ENCODE results near the gene AGR2.
"Not testable (repeated sequence)": the region's sequence is repeated elsewhere in the genome, so short reads cannot be mapped to it uniquely, and the experiment has no call there.

AGR2 gene

DNA sequence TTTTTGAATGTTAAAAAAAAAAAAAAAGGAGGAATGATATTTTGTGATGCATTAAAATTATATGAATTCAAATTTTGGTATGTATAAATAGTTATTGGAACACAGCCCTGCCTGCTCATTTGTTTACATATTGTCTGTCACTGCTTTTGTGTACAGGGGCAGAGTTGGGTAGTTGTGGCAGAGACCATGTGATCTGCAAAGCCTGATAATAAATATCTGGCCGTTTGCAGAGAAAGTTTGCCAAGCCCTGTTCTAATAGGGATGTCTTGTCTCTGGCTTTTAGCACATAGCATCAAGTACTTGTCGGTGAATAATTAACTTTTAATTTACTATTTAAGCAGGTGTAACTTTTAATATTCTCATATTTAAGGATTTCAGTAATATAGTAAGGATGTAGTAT is 31.5 kb downstream of the AGR2 start:
- no peak for DNase-seq

DNA sequence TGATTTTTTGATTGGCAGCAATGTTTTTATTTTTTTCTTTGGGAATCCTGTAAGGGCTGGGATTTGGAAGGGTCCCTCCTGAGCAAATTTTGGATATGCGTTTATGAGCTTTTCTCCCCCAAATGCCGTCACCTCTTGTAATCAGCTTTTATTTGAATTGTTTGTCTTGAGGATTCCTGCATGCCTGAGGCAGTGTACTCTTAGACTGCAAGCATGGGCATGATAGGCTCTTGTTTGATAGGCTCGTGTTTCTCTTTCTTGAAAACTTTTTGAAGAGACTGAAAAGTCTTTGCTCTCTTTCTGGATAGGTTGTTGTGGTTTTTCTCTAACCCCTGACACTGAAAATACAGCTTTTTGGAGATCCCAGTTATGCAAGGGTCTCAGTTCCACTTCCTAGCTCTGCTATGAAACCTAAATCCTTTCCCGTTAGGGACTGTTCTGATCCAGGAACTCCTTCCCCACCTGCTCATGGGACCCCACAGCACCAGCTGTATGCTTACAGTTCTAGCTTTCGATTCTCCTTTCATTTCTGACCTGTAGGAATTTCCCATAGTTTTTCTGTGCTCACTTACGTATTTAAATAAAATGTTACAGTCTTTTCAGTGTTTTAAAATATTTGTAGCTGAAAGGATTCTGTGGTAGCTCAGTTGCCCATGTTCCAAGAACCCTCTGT is 34.0 kb downstream of the AGR2 start:
- no peak for DNase-seq

DNA sequence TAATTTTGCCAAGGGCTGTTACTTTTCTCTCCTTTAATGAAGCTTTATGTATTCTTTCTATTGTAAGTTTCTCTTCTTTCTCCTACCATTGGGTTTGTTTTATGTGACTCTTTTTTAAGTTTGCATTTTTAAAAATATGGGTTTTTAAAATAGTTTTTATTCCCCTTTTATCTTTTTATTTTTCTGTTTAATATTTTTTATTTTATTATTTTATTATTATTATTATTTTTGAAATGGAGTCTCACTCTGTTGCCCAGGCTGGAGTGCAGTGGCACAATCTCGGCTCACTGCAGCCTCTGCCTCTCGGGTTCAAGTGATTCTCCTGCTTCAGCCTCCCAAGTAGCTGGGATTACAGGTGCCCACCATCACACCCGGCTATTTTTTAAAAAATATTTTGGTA is 34.8 kb downstream of the AGR2 start:
- not testable (repeated sequence) for DNase-seq

DNA sequence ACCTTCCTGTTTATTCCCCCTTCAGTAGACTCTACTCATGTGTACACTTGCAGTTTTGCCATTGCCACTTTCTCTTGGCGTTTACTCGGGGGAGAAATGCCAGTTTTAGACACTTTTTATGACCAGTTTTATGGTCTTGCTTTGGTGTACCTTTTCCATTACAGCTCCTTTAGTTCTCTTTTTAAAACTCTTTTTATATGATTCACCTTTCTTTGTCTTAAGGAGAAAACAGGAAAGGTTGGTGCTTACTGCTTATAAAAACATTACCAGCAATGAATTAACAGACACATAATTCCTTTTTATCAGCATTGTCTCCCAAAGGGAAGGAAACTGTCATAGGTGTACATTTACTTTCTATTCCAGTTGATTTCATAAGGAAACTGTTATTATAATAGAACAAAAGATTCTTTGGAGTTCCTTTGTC is 39.4 kb downstream of the AGR2 start:
- DNase-seq, result no peak

DNA sequence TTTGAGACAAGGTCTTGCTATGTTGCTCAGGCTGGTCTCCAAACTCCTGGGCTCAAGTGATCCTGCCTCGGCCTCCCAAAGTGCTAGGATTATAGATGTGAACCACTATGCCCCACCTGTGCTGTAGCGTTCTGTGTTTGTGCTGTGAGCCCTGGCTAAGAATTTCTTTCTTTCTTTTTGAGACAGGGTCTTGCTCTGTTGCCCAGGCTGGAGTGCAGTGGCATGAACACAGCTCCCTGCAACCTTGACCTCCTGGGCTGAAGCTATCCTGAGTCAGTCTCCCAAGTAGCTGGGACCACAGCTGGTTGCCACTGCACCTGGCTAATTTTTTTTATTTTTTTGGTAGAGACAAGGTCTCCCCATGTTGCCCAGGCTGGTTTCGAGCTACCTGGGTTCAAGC is 39.9 kb downstream of the AGR2 start:
- no peak for DNase-seq

DNA sequence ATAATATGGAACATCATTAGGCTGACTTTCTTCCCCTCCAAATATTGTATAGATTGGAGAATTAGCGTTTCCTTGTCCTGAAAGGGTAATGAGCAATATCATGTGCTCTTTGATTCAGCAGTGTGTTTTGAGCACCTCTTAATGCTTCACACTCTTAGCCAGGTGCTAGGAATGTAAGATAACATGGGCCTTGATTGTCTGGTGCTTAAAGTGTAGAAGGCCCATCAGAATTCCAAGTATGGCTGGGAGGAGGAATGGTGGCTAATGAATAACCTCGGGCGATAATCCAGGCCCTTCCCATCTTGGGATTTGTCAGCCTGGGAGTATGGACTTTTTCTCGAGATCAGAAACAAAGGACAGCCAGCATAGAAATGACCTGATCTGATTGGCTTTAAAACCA is 42.6 kb downstream of the AGR2 start:
- no peak for DNase-seq

DNA sequence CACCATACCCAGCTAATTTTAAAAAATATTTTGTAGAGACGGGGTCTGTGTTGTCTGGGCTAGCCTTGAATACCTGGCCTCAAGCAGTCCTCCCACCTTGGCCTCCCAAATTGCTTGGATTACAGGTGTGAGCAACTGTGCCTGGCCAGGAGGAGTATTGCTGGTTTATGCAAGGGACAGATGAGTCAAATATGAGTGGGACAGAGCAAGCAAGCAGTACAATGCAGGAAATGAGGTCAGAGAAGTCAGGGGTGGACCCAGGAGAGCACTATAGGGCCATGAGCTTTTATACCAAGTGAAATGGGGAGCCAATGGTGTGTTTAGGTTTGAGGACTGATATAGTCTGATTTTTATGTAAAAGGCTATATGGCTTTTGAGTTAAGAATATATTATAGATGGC is 45.0 kb downstream of the AGR2 start:
- no peak for DNase-seq

DNA sequence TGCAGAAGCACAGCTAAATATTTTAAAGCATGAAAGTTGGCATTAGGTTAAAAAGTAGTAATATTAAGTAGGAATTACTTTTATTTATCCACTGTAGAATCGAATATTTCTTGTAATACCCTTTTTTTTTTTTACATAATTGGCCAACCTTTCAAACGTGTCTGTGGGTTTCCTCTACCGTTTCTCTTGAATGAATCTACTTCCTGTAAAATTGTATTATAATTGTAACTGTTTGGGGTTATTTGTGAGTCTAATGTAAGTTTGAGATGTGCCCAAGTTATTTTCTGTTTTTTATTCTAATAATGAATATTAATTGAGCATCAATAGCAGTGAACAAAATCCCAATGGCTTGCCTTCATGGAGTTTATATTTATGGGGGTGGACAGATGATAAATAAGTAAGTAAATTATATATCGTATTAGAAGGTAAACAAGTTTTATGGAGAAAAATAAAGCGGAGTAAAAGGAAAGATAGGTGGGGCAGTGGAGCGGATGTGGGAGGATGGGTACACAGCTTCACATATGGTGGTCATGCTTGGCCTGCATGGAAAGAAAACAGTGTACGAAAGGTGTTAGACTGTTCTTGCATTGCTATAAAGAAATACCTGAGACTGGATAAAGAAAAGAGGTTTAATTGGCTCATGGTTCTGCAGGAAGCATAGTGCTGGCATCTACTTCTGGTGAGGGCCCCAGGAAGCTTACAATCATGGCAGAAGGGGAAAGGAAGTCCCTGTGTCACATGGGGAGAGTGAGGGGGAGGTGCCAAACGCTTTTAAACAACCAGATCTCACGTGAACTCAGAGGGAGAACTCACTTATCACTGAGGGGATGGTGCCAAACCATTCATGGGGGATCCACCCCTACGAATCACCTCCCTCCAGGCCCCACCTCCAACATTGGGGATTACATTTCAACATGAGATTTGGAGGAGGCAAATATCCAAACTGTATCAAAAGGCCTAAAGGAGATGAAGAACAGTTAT is 45.9 kb downstream of the AGR2 start:
- no peak for DNase-seq

DNA sequence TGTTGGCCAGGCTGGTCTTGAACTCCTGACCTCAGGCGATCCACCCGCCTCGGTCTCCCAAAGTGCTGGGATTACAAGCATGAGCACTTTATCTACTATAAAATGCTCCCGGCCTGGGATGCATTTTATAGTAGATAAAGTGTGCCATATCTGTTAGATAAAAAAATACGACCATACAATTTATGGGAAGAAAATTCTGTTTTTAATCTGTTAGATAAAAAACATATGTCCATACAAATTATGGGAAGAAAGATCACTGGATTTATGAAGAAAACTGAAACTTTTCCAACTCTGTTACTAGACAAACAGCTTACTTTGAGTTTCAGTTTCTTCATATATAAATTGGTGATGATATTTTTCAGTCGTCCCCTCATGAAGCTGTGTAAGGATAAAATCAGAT is 46.8 kb downstream of the AGR2 start:
- no peak for DNase-seq

DNA sequence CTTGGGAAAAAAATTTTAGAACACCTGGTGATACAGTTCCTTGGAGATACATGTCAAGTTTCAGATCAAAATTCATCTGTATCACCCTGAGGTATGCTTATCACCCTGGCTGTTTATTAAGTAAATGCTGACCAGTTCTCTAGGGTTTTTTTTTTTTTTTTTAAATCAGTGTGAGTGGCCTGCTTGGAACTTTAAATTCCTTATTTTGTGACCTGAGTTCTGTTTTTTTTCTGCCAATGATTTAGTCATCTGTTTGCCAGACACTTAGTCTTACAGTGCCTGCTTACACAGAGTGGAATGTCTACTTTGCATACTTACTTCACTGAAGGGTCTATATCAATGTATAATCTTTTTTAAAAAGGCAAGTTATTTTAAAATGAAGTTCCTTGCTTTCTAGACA is 49.4 kb downstream of the AGR2 start:
- no peak for DNase-seq

DNA sequence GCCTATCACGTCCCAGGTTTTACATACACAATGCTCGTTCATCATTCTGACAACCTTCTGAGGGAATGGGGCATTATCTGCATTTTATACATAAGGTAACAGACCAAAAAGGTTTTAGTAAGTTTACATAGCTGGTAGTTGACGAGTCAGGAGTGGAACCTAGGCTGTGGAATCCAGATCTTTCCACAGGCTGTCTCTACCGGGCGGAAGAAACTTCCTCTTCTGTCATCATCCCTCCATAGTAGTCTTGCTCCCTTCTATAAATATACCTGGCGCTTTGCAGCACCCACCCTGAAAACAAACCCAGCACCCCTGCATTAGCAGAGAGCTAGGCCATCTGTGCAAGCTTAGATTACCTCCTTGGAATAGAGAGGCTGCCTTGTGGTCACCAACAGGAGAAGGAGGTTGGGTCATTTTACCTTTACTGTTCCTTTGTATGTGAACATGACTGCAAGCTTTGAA is 49.9 kb downstream of the AGR2 start:
- no peak for DNase-seq

DNA sequence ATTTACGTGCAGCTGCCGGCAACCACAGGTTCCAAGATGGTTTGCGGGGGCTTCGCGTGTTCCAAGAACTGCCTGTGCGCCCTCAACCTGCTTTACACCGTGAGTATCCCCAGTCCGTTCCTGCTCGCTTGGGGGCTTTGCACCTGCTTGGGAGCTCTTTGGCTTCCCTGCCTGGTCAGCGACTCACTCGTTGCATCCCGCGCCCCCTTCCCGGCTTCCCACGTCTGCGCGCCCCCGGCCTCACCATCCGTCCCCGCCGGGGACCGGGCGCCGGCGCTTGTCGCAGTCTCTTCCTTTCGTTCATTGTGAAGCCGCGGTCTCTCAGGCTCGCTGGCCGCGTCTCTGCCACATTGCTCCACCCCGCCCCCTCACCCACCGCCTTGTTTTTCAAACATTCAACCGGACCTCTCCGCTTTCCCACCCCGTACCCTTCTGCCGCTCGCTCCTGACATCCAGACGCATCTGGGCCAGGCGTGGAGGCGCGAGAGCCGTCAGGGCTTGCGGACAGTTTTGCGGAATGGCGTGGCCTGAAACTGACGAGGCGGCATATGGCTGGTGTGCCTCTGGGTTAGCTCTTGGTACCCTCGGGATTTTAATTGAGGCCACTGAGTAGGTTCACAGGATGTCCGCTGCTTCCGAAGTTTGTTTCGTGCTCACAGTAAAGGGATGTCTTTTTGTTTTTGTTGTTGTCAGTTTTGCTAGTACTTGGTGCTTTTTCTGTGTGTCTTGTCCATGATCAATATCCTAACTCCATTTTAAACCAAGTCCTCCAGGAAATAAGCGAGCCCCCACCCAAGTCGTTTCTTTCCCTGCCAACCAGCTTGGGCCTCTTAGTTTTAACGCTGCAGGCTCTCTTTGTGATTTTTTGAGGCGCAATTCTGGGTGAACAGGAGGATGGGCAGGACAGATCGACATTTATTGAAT is 50.6 kb downstream of the AGR2 start:
- DNase-seq, result no peak

DNA sequence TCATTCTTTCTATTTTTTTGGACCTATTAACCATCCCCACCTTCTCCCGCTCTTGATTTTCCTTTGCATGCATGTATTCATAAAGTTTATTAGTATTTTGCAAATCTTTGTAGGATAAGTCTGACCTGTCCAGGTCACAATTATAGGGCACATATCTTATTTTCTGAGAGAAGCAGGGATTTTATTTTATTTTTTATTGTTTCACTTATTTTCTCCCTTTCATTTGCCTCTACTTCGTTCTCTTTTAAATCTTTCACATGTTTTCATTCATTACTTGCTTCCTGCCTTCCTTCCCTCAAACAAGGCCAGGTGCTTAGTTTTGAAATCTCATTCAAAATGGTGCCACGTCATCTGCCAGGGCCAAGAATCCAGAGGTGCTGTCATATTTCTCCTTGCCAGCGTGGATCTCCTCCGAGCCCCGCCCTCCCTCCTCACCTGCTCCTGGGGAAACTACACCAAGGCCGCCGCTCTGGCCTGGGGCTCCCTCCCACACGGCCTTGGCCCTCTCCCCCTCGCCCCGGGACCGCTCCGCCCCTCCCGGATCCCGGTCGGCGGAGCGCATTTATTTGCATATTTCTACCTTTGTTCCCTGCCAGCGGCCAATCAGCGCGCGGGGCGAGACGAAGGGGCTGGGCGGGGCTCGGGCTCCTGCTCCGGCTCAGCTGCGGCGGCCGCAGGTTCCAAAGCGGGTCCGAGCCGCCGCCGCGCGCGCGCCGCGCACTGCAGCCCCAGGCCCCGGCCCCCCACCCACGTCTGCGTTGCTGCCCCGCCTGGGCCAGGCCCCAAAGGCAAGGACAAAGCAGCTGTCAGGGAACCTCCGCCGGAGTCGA is 51.5 kb downstream of the AGR2 start, which contains the start of gene TSPAN13:
Gene TSPAN13 (plus strand): TSS at position 654 of the 830 bp plus-strand sequence. CDS start 213 bp downstream, outside the sequence.
- peak; percentile 52 for DNase-seq

DNA sequence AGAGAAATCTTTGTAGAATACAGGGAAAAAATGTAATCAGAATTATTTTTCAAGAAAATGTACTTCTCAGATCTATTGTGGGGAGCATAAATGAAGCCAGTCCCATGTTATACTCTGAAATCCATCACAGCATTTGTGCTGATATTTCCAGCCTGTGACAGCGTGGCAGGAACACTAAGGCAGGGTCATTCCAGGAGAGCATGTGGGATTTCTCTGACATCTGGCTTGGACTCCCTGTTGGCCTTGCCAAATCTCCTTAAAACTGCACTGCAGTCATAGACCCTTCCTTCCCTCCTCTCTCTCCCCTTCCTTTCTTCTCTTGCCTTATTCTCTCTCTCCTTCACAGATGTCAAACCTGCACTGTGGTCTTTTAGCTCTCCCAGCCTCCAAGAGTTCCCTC is 57.7 kb downstream of the AGR2 start:
- no peak for DNase-seq

DNA sequence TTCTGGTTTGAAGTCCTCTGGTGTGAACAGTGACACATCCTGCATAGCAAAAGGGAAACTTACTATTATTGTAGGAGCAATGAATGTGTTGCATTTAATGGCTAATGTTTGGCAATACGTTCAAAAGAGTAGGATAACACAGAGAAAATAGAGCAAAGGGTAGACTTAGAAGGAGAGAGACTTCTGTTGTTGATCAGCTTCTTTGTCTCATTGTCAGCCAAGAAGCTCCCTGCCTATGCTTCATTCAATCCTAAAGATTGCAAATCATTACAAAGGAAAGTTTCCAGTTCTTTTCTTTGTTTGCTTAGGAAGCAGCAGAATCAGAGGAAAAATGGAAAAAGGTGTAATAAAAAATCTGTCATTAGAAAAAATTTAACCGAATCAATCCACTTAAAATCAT is 59.2 kb downstream of the AGR2 start:
- DNase-seq, result no peak

DNA sequence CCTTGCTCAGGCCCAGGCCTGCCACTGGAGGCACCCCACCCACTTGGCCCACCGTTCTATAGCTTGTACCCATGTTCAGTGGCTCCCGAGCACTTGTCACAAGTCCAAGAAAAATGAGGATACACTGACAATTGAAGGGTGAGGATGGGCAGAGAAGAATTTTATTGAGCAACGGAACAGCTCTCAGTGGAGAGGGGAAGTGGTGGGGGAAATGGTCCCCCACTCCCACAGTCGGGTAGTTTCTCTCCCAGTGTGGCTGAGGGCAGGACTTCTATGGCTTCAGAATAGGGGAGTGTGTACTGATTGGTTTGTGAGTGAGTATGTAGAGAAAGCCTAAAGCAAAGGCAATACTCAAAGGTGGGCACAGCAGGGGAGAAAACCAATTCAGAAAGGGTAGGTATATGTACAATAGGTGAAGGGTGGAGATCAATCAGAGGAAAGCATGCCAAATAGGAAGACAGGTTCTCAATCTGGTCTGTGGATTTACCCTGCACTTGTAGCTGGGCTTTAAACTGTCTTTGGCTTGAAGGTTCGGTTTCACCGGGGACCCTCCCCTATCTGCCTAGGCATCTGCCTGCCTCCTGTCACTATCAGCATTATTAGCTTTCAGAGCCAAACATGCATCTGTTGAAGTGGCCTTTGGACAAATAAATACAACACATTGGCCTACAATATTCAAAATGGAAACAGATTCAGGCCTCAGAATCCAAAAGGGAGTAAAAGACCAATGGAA is 60.1 kb downstream of the AGR2 start:
- no peak for DNase-seq

DNA sequence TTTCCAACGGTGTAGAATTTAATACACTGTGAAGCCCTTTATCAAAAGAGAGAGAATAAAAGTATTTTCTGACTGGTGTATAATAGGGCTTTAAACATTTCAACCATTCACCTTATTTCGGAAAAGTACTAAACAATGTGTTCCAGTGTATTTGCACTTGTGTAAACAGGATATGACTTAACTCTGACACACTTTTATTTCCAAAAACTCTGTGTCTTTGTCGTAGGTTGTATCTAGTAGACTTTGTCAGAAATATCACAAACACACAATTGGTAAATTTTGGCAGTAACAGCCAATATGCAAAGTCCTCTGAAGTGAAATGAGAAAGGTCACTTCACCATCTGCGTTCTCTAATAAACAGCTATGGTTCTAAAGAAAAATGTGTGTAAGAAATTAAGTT is 61.6 kb downstream of the AGR2 start:
- no peak for DNase-seq

DNA sequence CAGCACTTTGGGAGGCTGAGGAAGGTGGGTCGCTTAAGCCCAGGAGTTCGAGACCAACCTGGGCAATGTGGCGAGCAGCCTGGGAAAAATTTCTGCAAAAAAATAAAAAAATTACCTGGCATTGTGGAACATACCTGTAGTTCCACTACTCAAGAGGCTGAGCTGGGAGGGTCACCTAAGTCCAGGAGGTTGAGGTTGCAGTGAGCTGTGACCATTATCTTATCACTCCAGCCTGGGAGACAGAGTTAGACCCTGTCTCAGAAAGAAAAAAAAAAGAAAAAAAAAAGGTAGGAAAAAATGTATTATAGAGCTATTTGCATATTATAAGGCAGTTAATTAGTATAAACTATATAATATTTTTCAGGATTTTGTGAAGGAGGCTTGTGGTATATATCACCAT is 62.3 kb downstream of the AGR2 start:
- no peak for DNase-seq

Measured in CD4-positive, alpha-beta T cell treated with Interleukin-21 for 1 hour (primary cell).